ENCODE measurements around the gene CBL.

- no peak for TF ChIP-seq CTCF (IDR thresholded peaks at IDR 0.05; ENCODE audit: low read depth, low read length)
- no peak for TF ChIP-seq MAX (IDR thresholded peaks at IDR 0.05; ENCODE audit: low read depth, low read length)
- no peak for TF ChIP-seq POLR2A (IDR thresholded peaks at IDR 0.05; ENCODE audit: extremely low read depth, insufficient read length)
Observed at GRCh38 chr11:119336744-119337469, 130.8 kb downstream of the CBL start.
